Stimulated activated CD4-positive, alpha-beta T cell treated with anti-CD3 and anti-CD28 coated beads, Interleukin-12 subunit alpha, Interleukin-12 subunit beta, amount 100 ng/mL, for 48 hours (primary cell): Measurements from ENCODE around the gene DBNDD1.
"Not testable (repeated sequence)": the region's sequence is repeated elsewhere in the genome, so short reads cannot be mapped to it uniquely, and the experiment has no call there.

Source experiments
- DNase-seq, 3 donors: peaks; one replicate each; pipeline ENCODE4 v3.0.0-alpha.2; 2020; ENCODE audit warnings: low read depth in 2 of 3, low spot score in 1 of 3

DBNDD1 gene

GRCh38 chr16:90012991-90013745 is 6.1 kb downstream of the DBNDD1 start:
- DNase-seq, result no peak

DNA sequence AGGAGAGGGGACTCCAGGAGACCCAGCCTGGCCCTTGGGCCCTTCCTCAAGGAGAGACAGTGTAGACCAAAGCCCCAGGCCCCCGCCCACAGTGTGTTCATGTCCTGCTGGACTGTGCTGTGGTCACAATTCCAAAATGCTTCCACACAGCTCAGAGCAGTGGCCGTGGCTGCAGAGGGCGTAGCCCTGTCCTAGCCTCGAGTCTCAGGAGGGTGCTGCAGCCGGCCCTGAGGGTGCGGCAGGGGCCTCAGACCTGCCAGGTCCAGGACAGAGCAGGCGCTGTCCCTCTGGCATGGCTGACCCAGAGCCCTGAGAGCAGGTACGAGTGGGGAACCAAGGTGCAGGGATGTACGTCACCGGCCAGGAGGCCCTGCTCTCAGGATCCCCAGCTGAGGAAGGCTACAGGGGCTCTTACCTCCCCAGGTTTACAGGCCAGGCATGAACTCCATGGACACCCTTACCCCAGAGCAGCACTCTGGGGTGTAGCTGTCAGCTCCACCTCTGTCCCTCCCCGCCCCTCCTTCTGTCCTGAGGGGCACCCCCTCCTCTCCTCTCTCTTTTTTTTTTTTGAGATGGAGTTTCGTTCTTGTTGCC is 7.3 kb downstream of the DBNDD1 start:
- DNase-seq, result no peak

DNA sequence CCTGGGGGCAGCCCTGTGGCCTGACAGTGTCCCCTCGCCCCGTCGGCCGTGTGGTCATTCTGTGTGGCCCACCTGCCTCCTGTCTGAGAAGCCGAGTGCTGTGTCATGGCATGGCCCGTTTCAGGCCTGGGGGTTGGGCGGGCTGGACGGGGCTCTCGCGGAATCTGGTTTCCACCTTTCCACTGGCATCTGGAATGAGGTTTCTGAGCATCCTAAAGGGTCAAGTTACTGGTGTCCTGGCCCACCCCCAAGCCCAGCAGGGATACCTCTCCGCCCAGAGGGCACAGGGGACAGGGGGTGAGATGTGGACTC is 7.8 kb downstream of the DBNDD1 start:
- no peak for DNase-seq

DNA sequence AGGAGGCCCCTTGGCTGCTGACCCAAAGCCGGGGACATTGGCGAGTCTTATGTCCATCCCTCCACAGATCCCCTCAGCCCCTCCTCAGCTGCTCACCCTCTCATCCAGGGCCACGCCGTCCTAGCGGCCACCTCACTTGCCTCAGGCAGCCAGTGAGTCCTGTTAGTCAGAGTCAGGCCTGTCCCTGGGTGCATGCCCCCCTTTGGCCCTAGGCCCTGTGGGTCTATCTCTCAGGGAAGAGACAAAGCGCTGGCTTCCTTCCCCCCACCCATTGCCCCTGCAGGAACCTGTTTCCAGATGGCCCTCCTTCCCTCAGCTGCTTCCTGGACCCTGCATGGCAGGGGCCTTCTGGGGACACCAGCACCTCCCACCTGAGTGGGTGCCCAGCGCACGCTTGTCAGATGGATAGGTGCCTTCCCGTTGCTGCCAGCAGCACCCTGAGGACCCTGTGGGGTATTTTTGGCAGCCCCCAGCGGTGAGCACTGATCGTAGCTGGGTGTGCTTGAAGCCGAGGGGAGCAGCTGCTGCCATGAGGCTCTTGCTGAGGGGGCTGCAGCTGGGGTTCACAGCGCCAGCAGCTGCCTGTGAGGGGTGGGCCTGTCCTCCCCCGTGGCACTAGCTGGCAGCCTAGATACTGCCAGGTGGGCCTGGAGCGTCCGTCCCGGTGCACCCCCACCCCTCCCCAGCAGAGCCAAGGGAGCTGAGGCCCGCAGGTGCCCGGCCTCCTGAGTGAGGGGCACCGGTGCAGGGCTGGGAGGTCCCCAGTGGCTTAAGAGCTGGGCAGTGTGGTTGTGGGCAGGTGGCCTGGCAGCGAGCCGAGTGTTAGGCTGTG is 8.4 kb downstream of the DBNDD1 start:
- DNase-seq, result no peak

DNA sequence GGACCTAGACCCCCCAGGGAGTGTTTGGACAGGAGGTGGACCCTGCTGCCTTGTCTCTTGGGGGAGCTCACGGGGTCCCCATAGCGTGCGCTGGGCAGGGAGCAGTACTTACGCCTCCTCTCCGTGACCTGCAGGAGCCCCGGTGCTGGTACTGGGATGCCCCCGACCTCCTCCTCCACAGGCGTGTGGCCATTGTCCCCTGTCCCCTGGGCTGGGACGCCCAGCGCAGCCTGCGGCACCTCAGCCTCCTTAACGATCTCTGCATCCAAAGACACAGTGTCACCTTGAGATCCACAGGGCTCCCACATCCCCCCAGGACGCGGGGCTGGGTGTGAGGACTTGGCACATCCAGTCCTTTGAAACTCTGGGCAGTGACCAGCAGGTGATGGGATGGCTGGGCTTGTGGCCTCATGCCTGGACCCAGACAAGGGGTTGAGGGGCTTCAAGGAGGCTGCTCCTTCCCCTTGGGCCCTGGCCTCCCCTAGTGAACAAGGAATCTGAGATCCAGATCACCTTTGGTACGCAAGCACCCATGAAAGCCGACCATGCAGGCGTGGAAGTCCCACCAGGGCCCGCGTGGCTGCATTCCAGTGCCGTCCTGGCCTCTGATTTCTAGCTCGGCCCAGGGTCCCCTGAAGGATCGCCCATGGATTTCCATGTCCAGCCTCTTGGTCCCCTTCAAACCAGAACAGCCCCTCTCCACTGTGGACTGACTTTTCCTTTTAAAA is 9.9 kb downstream of the DBNDD1 start:
- DNase-seq, result no peak

DNA sequence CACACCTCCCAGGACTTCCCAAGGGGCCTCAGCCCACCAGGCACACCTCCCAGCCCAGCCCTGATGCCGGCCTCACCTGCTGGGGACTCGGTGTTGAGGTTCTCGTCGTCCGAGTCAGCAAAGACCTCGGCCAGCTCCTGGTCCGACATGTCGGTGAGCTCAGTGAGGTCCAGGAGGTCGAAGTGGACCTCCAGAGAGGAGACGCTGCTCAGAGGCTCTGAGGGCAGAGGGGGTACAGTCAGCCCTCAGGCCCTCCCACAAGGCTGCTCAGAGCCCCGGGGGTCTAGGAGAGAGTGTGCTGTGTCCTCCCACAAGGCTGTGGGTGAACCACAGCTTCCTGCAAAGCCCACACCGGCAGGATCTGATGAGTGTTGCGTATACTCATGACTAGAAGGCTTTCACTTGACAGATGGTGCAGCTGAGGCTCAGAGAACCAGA is 10.5 kb downstream of the DBNDD1 start:
- peak; percentile 42 to 49 (median 48) for DNase-seq

- DNase-seq, result not testable (repeated sequence)
These were observed 11.5 kb downstream of the DBNDD1 start for GRCh38 chr16:90007635-90008234.

- no peak for DNase-seq
These were observed 12.2 kb downstream of the DBNDD1 start for GRCh38 chr16:90007015-90007414.

- no peak for DNase-seq
These were observed 13.1 kb downstream of the DBNDD1 start for GRCh38 chr16:90005956-90006663.

GRCh38 chr16:90004577-90004976 is 14.7 kb downstream of the DBNDD1 start:
- DNase-seq, result no peak

GRCh38 chr16:90002759-90003158 is 16.5 kb downstream of the DBNDD1 start:
- no peak for DNase-seq

DNA sequence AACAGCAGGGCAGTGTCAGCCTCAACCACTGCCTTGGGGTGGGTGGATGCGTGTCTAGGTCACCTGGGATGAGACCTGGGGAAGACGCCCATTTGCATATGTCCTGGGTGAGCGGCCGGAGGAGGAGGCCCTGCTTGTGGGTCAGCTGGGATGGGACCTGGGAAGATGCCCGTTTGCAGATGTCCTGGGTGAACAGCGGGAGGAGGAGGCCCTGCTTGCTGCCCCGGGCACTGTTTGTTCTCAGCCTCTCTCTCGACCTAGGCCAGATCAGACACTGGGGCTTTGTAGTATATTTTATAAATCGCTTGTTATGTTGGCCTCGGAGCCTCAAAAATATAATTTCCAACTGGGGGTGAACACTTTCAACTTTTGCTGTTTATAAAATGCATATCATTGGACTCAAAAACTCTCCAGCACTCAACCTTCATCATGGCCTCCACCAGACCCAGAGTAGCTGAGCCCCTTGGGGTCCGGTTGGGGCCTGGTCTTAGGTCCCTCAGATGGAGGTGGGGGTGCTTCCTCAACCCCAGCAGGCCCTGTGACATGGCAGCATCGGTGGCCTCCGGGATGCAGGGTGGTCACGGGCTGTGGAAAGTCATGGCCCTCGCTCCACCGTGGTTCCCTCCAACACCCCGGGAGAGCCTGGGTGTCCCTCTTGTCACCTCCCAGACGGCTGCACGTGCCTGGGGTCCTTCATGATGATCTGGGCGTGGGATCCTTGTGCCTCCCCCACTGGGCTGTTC is 17.3 kb downstream of the DBNDD1 start:
- no peak for DNase-seq

GRCh38 chr16:90000733-90001427 is 18.4 kb downstream of the DBNDD1 start:
- DNase-seq, result no peak

- DNase-seq, result no peak
These were observed 19.3 kb downstream of the DBNDD1 start for GRCh38 chr16:89999831-90000574.

DNA sequence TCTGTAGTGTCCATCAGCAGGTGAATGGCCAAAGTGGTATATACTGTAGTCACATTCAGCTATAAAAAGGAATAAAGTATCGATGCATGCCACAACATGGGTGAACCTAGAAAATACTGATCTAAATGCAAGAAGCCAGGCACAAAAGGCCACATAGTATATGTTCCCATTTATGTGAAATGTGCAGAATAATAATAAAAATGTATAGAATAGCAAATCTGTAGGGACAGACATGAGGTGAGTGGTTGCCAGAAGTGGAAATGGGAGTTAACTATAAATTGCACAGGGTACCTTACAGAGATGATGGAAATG is 23.1 kb downstream of the DBNDD1 start:
- no peak for DNase-seq

DNA sequence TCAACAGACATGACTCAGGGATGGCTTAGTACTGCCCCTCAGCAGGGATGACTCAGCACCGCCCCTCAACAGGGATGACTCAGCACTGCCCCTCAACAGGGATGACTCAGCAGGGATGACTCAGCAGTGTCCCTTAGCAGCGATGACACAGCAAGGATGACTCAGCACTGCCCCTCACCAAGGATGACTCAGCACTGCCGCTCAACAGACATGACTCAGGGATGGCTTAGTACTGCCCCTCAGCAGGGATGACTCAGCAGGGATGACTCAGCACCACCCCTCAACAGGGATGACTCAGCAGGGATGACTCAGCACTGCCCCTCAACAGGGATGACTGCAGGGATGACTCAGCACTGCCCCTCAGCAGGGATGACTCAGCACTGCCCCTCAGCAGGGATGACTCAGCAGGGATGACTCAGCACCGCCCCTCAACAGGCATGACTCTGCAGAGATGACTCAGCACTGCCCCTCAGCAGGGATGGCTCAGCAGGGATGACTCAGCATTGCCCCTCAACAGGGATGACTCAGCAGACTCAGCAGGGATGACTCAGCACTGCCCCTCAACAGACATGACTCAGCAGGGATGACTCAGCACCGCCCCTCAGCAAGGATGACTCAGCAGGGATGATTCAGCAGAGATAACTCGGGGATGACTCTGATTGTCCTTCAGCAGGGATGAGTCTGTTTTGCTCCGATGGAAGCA is 23.6 kb downstream of the DBNDD1 start:
- peak; percentile 40 to 59 (median 45) for DNase-seq

GRCh38 chr16:89994721-89995474 is 24.4 kb downstream of the DBNDD1 start:
- peak; percentile 41 to 65 (median 50) for DNase-seq
